ENCODE measurements around the gene DTD1.

The DTD1 gene

DNA sequence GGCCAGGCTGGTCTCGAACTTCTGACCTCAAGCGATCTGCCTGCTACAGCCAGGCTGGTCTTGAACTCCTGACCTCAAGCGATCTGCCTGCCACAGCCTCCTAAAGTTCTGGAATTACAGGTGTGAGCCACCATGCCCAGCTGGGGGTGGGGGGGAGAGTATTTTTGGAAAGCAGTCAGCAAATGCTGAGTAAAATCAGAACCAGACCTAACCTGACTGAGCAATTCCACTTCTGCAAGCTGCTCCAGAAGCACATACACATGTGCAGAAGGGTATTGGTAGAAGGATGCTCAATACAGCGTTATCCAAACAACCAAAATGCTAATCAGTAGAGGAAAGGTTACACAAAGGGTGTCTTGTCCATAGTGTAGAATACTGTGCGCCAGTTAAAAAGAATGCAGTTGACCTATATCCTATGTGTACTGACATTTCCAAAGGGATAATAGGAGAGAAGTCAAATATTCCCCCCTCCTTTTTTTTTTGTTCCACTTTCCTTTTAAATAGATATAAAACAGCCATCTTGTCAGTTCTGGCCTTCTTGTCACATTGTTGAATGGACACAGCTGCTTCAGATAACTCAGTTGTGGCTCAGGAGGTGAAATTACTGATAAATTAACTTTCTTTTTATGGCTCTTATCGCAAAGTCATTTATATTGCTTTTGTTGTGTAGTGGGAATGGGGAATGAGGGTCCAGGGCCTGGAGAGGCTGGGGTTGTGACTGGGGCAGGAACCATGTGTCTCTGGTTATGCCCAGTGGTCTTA lies 74.6 kb downstream of the DTD1 start:
- H3K4me1 ChIP-seq (ENCODE audit: insufficient read depth, low read length, severe bottlenecking): peaks cover 14% of the 10 kb centered on the region
- H3K79me2 ChIP-seq (ENCODE audit: insufficient read depth, low read length): no peaks in the 10 kb centered on the region
- H3K36me3 ChIP-seq (ENCODE audit: insufficient read depth, low read length): no peaks in the 10 kb centered on the region; the same call in 1 of the 2 replicates
- H3K9me2 ChIP-seq (ENCODE audit: low read depth, low read length): no peaks in the 10 kb centered on the region
- H3K9ac ChIP-seq (ENCODE audit: low read length): no peak overlapping the region
- TF ChIP-seq, protein P1, sequence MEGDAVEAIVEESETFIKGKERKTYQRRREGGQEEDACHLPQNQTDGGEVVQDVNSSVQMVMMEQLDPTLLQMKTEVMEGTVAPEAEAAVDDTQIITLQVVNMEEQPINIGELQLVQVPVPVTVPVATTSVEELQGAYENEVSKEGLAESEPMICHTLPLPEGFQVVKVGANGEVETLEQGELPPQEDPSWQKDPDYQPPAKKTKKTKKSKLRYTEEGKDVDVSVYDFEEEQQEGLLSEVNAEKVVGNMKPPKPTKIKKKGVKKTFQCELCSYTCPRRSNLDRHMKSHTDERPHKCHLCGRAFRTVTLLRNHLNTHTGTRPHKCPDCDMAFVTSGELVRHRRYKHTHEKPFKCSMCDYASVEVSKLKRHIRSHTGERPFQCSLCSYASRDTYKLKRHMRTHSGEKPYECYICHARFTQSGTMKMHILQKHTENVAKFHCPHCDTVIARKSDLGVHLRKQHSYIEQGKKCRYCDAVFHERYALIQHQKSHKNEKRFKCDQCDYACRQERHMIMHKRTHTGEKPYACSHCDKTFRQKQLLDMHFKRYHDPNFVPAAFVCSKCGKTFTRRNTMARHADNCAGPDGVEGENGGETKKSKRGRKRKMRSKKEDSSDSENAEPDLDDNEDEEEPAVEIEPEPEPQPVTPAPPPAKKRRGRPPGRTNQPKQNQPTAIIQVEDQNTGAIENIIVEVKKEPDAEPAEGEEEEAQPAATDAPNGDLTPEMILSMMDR (IDR thresholded peaks at IDR 0.05; ENCODE audit: low read length): no peak
- no peaks in the 10 kb centered on the region for H3F3A ChIP-seq (ENCODE audit: insufficient read depth, low read length)
- H3K4me2 ChIP-seq (ENCODE audit: low read length): no peak overlapping the region
- H2AFZ ChIP-seq (ENCODE audit: low read length): no peak overlapping the region
- H4K20me1 ChIP-seq (ENCODE audit: insufficient read depth, low read length): no peaks in the 10 kb centered on the region
- no peak overlapping the region for H3K27ac ChIP-seq (ENCODE audit: low read depth, low read length, poor library complexity, severe bottlenecking)
- no peaks in the 10 kb centered on the region for H3K9me3 ChIP-seq (ENCODE audit: low read length)
- no peak overlapping the region for H3K4me3 ChIP-seq (ENCODE audit: low read depth, low read length, poor library complexity, severe bottlenecking)
- H3K27me3 ChIP-seq (ENCODE audit: insufficient read depth, low read length): no peaks in the 10 kb centered on the region

DNA sequence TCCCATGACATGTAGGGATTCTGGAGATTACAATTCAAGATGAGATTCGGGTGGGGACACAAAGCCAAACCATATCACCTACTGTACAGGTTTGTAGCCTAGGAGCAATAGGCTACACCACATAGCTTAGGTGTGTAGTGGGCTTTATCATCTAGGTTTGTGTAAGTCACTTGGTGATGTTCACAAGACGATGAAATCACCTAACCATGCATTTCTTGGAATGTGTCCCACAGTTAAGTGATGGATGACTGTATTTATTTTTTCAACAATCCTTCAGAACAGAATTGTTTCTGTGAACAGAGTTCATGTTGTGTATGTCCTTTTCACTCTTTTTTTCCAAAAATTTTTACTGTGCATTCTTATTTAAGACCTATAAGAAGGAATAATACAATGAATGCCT lies 76.1 kb downstream of the DTD1 start:
- no peak overlapping the region for H2AFZ ChIP-seq (ENCODE audit: low read length)
- no peaks in the 10 kb centered on the region for H3K9me3 ChIP-seq (ENCODE audit: low read length)
- H3K9me2 ChIP-seq (ENCODE audit: low read depth, low read length): no peaks in the 10 kb centered on the region
- H3K27me3 ChIP-seq (ENCODE audit: insufficient read depth, low read length): no peaks in the 10 kb centered on the region
- H3K4me2 ChIP-seq (ENCODE audit: low read length): no peak overlapping the region
- H4K20me1 ChIP-seq (ENCODE audit: insufficient read depth, low read length): no peaks in the 10 kb centered on the region
- H3K4me3 ChIP-seq (ENCODE audit: low read depth, low read length, poor library complexity, severe bottlenecking): no peak overlapping the region
- H3F3A ChIP-seq (ENCODE audit: insufficient read depth, low read length): no peaks in the 10 kb centered on the region
- no peaks in the 10 kb centered on the region for H3K36me3 ChIP-seq (ENCODE audit: insufficient read depth, low read length)
- TF ChIP-seq EZH2 (IDR thresholded peaks at IDR 0.05; ENCODE audit: borderline replicate concordance, low read length): no peak
- TF ChIP-seq, protein P1 (IDR thresholded peaks at IDR 0.05; ENCODE audit: low read length): no peak
- no peak overlapping the region for H3K9ac ChIP-seq (ENCODE audit: low read length)
- no peak overlapping the region for H3K27ac ChIP-seq (ENCODE audit: low read depth, low read length, poor library complexity, severe bottlenecking)
- peaks cover 1% of the 10 kb centered on the region for H3K4me1 ChIP-seq (ENCODE audit: insufficient read depth, low read length, severe bottlenecking)
- H3K79me2 ChIP-seq (ENCODE audit: insufficient read depth, low read length): no peaks in the 10 kb centered on the region

DNA sequence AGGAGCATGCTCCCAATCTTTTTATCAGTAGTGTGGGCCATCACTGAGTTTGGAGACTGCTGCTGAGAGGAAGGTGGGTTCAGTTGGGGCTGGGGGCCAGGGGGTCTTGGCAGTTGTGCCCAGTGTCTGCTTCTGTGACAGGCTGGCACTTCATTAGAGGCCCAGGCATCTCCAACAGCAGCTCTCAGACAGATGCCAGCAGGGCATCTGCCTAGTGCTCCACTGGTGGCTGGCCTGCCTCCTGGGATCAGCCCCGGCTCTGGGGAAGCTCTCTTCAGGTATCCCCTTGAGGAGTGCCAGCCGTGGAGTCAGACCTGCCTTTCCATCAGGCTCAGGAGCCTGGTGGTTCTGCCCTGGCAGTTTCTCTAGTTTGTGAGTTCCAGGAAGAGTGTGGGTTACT lies 77.3 kb downstream of the DTD1 start:
- Histone ChIP-seq H3K9ac (ENCODE audit: low read length) (no peak overlapping the region), H3K79me2 (ENCODE audit: insufficient read depth, low read length) (no peaks in the 10 kb centered on the region), H3K27ac (ENCODE audit: low read depth, low read length, poor library complexity, severe bottlenecking) (no peak overlapping the region), H3K9me3 (ENCODE audit: low read length) (no peaks in the 10 kb centered on the region), H3K4me3 (ENCODE audit: low read depth, low read length, poor library complexity, severe bottlenecking) (no peak overlapping the region), H3K36me3 (ENCODE audit: insufficient read depth, low read length) (no peaks in the 10 kb centered on the region), H3F3A (ENCODE audit: insufficient read depth, low read length) (no peaks in the 10 kb centered on the region), H3K4me2 (ENCODE audit: low read length) (no peak overlapping the region), H3K4me1 (ENCODE audit: insufficient read depth, low read length, severe bottlenecking) (no peaks in the 10 kb centered on the region), H3K27me3 (ENCODE audit: insufficient read depth, low read length) (no peaks in the 10 kb centered on the region), H4K20me1 (ENCODE audit: insufficient read depth, low read length) (no peaks in the 10 kb centered on the region), H3K9me2 (ENCODE audit: low read depth, low read length) (no peaks in the 10 kb centered on the region), H2AFZ (ENCODE audit: low read length) (no peak overlapping the region)
- TF ChIP-seq EZH2 (IDR thresholded peaks at IDR 0.05; ENCODE audit: borderline replicate concordance, low read length): no peak
- TF ChIP-seq, protein P1 (IDR thresholded peaks at IDR 0.05; ENCODE audit: low read length): no peak
